ENCODE results near the gene KRTAP13-3. TPM values are rescaled to one million over a fixed set of nuclear protein-coding genes. Genes with fewer than 3 reads are reported as not detected.

The KRTAP13-3 gene, protein sequence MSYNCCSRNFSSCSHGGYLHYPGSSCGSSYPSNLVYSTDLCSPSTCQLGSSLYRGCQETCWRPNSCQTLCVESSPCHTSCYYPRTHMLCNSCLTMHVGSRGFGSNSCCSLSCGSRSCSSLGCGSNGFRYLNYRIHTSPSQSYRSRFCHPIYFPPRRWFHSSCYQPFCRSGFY
- total RNA-seq (ENCODE audit: unreplicated experiment) = not detected
- long read RNA-seq = 0 reads

DNA sequence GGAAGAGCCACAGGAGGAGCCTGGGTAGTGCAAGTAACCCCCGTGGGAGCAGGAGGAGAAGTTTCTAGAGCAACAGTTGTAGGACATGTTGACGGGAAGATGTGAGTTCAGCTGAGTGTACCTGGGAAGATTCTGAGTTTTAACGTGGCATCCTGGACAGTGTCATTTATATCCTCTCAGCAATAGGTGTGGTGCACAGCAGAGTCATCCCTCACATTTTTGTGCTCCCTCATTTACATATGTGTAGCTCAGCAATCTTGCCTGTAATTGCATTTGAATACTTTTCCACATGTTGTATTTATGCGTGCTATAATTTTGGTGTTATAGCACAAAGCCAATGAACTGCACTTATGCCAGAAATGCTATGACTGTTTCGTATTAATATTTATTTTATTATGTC, at the start of gene KRTAP13-3:
Gene KRTAP13-3 (minus strand): TSS at position 101 of the 400 bp plus-strand sequence. CDS start 14 bp downstream, at position 87.
- Mint-ChIP-seq H3K36me3 (ENCODE audit: low read depth, unreplicated experiment) (no peaks in the 10 kb centered on the region), H3K27ac (ENCODE audit: unreplicated experiment) (no peak within 1 kb of the TSS), H3K9me3 (ENCODE audit: unreplicated experiment) (no peaks in the 10 kb centered on the region), H3K27me3 (ENCODE audit: unreplicated experiment) (no peaks in the 10 kb centered on the region), H3K4me1 (ENCODE audit: unreplicated experiment) (peaks cover 4% of the 10 kb centered on the region), H3K4me3 (ENCODE audit: unreplicated experiment) (no peak within 1 kb of the TSS)
- TF ChIP-seq, protein P1, sequence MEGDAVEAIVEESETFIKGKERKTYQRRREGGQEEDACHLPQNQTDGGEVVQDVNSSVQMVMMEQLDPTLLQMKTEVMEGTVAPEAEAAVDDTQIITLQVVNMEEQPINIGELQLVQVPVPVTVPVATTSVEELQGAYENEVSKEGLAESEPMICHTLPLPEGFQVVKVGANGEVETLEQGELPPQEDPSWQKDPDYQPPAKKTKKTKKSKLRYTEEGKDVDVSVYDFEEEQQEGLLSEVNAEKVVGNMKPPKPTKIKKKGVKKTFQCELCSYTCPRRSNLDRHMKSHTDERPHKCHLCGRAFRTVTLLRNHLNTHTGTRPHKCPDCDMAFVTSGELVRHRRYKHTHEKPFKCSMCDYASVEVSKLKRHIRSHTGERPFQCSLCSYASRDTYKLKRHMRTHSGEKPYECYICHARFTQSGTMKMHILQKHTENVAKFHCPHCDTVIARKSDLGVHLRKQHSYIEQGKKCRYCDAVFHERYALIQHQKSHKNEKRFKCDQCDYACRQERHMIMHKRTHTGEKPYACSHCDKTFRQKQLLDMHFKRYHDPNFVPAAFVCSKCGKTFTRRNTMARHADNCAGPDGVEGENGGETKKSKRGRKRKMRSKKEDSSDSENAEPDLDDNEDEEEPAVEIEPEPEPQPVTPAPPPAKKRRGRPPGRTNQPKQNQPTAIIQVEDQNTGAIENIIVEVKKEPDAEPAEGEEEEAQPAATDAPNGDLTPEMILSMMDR (IDR thresholded peaks at IDR 0.05; ENCODE audit: unreplicated experiment) = no peak
- DNase-seq (ENCODE audit: low spot score) = no peak

DNA sequence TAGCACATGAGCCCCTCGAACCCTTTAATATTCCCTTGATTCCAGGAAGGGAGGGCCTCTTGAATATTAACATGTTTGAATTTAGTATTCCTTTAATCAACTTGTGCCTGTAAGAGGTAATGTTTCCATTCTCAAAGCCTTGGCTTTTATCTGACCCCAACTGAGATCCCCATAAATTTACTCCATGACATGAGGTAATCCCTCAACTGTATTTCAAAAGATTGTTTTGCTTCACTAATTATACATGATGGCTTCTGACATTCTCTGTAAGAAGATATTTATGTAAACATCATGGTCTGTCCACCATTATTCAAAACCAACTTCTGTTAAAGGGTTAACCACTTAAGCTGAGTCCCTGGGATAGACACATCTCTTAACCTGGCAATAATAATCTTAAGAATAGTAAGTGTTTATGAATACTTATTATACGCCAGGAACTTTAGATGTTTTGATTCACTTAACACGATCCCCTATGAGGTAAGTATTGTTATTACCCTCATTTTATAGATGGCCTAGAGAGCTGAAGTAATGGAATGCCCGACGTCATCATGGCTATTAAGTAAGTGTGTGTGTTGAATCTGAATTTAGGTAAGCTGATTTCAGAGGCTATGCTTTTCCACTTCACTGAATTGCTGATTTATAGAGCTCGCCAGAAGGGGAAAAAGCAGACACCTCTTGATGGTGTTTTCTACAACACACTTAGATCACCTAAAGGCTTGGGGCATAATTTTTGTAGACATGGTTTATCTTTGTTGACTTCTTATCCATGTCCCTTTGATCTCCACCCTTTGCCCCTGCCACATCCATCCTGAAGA, 43.4 kb upstream of the KRTAP13-3 start:
- Mint-ChIP-seq H3K9me3 (ENCODE audit: unreplicated experiment) (no peaks in the 10 kb centered on the region), H3K4me1 (ENCODE audit: unreplicated experiment) (no peaks in the 10 kb centered on the region), H3K36me3 (ENCODE audit: low read depth, unreplicated experiment) (no peaks in the 10 kb centered on the region), H3K27me3 (ENCODE audit: unreplicated experiment) (peaks cover 2% of the 10 kb centered on the region), H3K4me3 (ENCODE audit: unreplicated experiment) (no peak overlapping the region), H3K27ac (ENCODE audit: unreplicated experiment) (no peak overlapping the region)
- TF ChIP-seq, protein P1 (IDR thresholded peaks at IDR 0.05; ENCODE audit: unreplicated experiment) = no peak
- DNase-seq (ENCODE audit: low spot score) = no peak

DNA sequence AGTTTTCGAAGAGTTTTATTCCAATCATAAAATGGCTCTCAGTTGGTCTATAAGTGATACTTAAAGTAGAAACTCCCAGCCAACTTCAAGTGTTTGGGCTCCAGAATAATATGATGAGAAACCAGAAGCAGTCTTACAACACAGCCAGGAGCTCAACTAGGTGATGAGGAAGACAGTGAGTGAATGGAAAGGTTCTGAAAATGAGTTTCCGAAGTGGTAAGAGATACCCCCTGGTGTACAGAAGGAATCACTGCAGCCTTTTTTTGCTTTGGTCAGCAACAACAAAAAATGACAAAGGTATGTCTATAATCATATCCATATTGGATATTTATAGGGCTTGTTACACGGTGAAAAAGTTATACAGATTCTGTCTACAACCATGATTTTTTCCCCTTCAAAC, 38.0 kb upstream of the KRTAP13-3 start:
- Mint-ChIP-seq H3K4me3 (ENCODE audit: unreplicated experiment) (no peak overlapping the region), H3K27ac (ENCODE audit: unreplicated experiment) (no peak overlapping the region), H3K36me3 (ENCODE audit: low read depth, unreplicated experiment) (no peaks in the 10 kb centered on the region), H3K4me1 (ENCODE audit: unreplicated experiment) (no peaks in the 10 kb centered on the region), H3K27me3 (ENCODE audit: unreplicated experiment) (no peaks in the 10 kb centered on the region), H3K9me3 (ENCODE audit: unreplicated experiment) (no peaks in the 10 kb centered on the region)
- TF ChIP-seq, protein P1 (IDR thresholded peaks at IDR 0.05; ENCODE audit: unreplicated experiment) = peak; percentile 79
- DNase-seq (ENCODE audit: low spot score) = no peak

DNA sequence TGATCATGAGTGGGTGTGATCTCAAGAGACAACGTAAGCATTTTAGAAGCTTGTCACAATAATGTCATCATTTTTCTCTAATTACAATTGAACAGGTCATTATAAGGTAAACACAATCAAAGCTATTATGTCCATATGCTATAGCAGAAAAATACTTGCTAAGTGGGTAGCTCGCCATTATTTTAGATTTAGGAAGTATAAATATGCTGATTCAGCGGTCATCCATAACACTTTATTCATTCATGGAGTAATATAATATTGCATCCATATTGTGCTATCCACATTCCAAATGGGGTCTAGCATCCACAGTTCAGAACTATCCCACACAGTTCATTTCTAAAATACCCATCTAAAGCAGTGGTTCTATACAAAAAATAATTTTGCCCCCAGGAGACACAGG, 22.8 kb upstream of the KRTAP13-3 start:
- Mint-ChIP-seq H3K36me3 (ENCODE audit: low read depth, unreplicated experiment) (no peaks in the 10 kb centered on the region), H3K27me3 (ENCODE audit: unreplicated experiment) (no peaks in the 10 kb centered on the region), H3K9me3 (ENCODE audit: unreplicated experiment) (no peaks in the 10 kb centered on the region), H3K4me3 (ENCODE audit: unreplicated experiment) (no peak overlapping the region), H3K4me1 (ENCODE audit: unreplicated experiment) (peaks cover 18% of the 10 kb centered on the region), H3K27ac (ENCODE audit: unreplicated experiment) (no peak overlapping the region)
- TF ChIP-seq, protein P1 (IDR thresholded peaks at IDR 0.05; ENCODE audit: unreplicated experiment) = no peak
- DNase-seq (ENCODE audit: low spot score) = no peak

DNA sequence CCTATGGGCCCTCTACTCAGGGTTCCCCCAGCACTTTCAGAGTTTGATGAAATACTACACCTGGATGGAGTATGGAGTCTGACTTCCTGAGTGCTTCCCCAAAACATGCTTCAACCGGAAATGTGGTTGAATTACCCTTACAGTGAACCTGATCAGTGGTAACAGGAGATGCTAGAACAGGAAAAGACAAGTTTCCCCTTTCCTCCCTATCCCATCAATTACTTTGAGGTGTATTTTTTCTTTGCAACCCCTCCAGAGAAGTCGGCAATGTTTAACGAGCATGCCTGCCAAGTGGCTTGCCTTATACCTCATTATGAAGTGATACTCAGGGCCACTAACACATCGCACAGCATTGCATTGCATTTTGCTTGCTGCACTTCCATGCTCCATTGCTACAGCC, 21.3 kb upstream of the KRTAP13-3 start:
- peaks cover 27% of the 10 kb centered on the region for H3K4me1 Mint-ChIP-seq (ENCODE audit: unreplicated experiment)
- H3K4me3 Mint-ChIP-seq (ENCODE audit: unreplicated experiment) = no peak overlapping the region
- H3K27ac Mint-ChIP-seq (ENCODE audit: unreplicated experiment) = no peak overlapping the region
- TF ChIP-seq, protein P1 (IDR thresholded peaks at IDR 0.05; ENCODE audit: unreplicated experiment) = no peak
- DNase-seq (ENCODE audit: low spot score) = no peak
- H3K9me3 Mint-ChIP-seq (ENCODE audit: unreplicated experiment) = no peaks in the 10 kb centered on the region
- H3K36me3 Mint-ChIP-seq (ENCODE audit: low read depth, unreplicated experiment) = no peaks in the 10 kb centered on the region
- no peaks in the 10 kb centered on the region for H3K27me3 Mint-ChIP-seq (ENCODE audit: unreplicated experiment)

Measured in endothelial cell (in vitro differentiated cells).